Measurements from ENCODE around the gene DPM2. TPM values are rescaled to one million over a fixed set of nuclear protein-coding genes. Genes with fewer than 3 reads are reported as not detected.
A peak's percentile ranks its signal among the peaks of the same experiment; 100 is the strongest.

Gene DPM2
- total and polyA plus RNA-seq, 12 donors: 7.2 to 31.1 (median 12.7) TPM

GRCh38 chr9:127890053-127890452 is 47.6 kb downstream of the DPM2 start:
- no peak for TF ChIP-seq CTCF (IDR thresholded peaks at IDR 0.05)
- DNase-seq (no peak), ATAC-seq (no peak)
- WGBS, 2 donors: 96 to 98% methylated on average over 3 of the region's 3 CpGs
- Histone ChIP-seq H3K4me1 (peaks cover 0 to 16% (median 7%) of the 10 kb centered on the region in 9 donors), H3K4me3 (no peak overlapping the region), H3K36me3 (peaks cover 7 to 97% (median 57%) of the 10 kb centered on the region in 9 donors), H3K27me3 (no peaks in the 10 kb centered on the region), H3K27ac (no peak overlapping the region), H3K9me3 (peaks cover 0 to 19% (median 7%) of the 10 kb centered on the region in 11 donors)
- intact Hi-C loops (cut with DNase I): no loop called here

GRCh38 chr9:127887792-127888191 is 49.9 kb downstream of the DPM2 start:
- peaks cover 0 to 4% (median 2%) of the 10 kb centered on the region in 11 donors for H3K9me3 ChIP-seq
- H3K27ac ChIP-seq: no peak overlapping the region
- intact Hi-C loops (cut with DNase I): no loop called here
- ATAC-seq (no peak), DNase-seq (no peak)
- TF ChIP-seq CTCF (IDR thresholded peaks at IDR 0.05): peak in 1 of 9 donors; percentile 10
- H3K27me3 ChIP-seq: no peaks in the 10 kb centered on the region
- WGBS, 2 donors: 88 to 93% methylated on average over 2 of the region's 2 CpGs
- peaks cover 0 to 34% (median 22%) of the 10 kb centered on the region in 9 donors for H3K4me1 ChIP-seq
- H3K36me3 ChIP-seq: peaks cover 0 to 86% (median 35%) of the 10 kb centered on the region in 9 donors
- no peak overlapping the region for H3K4me3 ChIP-seq

- 96 to 98% methylated on average over 18 of the region's 18 CpGs for whole genome bisulfite sequencing, 2 donors
- ATAC-seq (no peak), DNase-seq (no peak)
- TF ChIP-seq CTCF (IDR thresholded peaks at IDR 0.05): no peak
- peaks cover 0 to 42% (median 26%) of the 10 kb centered on the region in 9 donors for H3K4me1 ChIP-seq
- no peaks in the 10 kb centered on the region for H3K27me3 ChIP-seq
- no peak overlapping the region for H3K4me3 ChIP-seq
- H3K27ac ChIP-seq: no peak overlapping the region
- intact Hi-C loops (cut with DNase I): no loop called here
- no peaks in the 10 kb centered on the region for H3K9me3 ChIP-seq
- H3K36me3 ChIP-seq: peaks cover 0 to 76% (median 25%) of the 10 kb centered on the region in 9 donors
Measured at GRCh38 chr9:127886401-127886972, 51.2 kb downstream of the DPM2 start.

GRCh38 chr9:127885508-127886281 is 52.0 kb downstream of the DPM2 start:
- DNase-seq: no peak
- peaks cover 0 to 68% (median 25%) of the 10 kb centered on the region in 9 donors for H3K36me3 ChIP-seq
- intact Hi-C loops (cut with DNase I): no loop called here
- peaks cover 0 to 42% (median 26%) of the 10 kb centered on the region in 9 donors for H3K4me1 ChIP-seq
- 80 to 81% methylated on average over 13 of the region's 13 CpGs for WGBS, 2 donors
- no peaks in the 10 kb centered on the region for H3K9me3 ChIP-seq
- no peak overlapping the region for H3K4me3 ChIP-seq
- ATAC-seq: no peak
- H3K27ac ChIP-seq: peak overlapping the region in 8 of 10 donors; percentile 1 to 60 (median 48)
- TF ChIP-seq CTCF (IDR thresholded peaks at IDR 0.05): no peak
- H3K27me3 ChIP-seq: no peaks in the 10 kb centered on the region

Other genes with a start within 250 kb of the DPM2 start
- gene CFAP157, start 230.9 kb downstream of the DPM2 start, total RNA-seq: under 1 TPM in 2 of 10 donors, not detected in 8; 0.10 to 0.13 TPM
- under 1 TPM; 0.15 to 0.19 TPM for gene CFAP157, start 230.9 kb downstream of the DPM2 start, polyA plus RNA-seq
- gene PTRH1, start 222.2 kb downstream of the DPM2 start, total RNA-seq: 10 to 100 TPM in 8 of 10 donors, 1 to 10 TPM in 2; 8.1 to 14.1 (median 11.5) TPM
- gene PTRH1, start 222.2 kb downstream of the DPM2 start, polyA plus RNA-seq: 10 to 100 TPM; 10.8 to 47.0 TPM
- gene TTC16, start 221.8 kb downstream of the DPM2 start, total RNA-seq: under 1 TPM in 9 of 10 donors, not detected in 1; 0.04 to 0.61 (median 0.32) TPM
- 1 to 10 TPM in 1 of 2 donors, under 1 TPM in 1; 0.04 to 1.4 TPM for gene TTC16, start 221.8 kb downstream of the DPM2 start, polyA plus RNA-seq
- 1 to 10 TPM; 1.5 to 6.3 (median 2.2) TPM for gene TOR2A, start 202.6 kb downstream of the DPM2 start, total RNA-seq
- gene TOR2A, start 202.6 kb downstream of the DPM2 start, polyA plus RNA-seq: 1 to 10 TPM; 6.9 to 7.6 TPM
- 10 to 100 TPM; 10.9 to 26.0 (median 17.7) TPM for gene SH2D3C, start 159.2 kb downstream of the DPM2 start, total RNA-seq
- gene SH2D3C, start 159.2 kb downstream of the DPM2 start, polyA plus RNA-seq: 10 to 100 TPM; 30.1 to 36.7 TPM
- 10 to 100 TPM; 30.9 to 59.0 (median 44.1) TPM for gene CDK9, start 151.8 kb downstream of the DPM2 start, total RNA-seq
- gene CDK9, start 151.8 kb downstream of the DPM2 start, polyA plus RNA-seq: 10 to 100 TPM; 32.5 to 47.7 TPM
- 10 to 100 TPM; 40.2 to 58.5 (median 46.5) TPM for gene FPGS, start 135.0 kb downstream of the DPM2 start, total RNA-seq
- 10 to 100 TPM; 40.7 to 45.5 TPM for gene FPGS, start 135.0 kb downstream of the DPM2 start, polyA plus RNA-seq
- 100 to 1,000 TPM in 8 of 10 donors, 10 to 100 TPM in 2; 76.8 to 263 (median 137) TPM for gene ENG, start 83.2 kb downstream of the DPM2 start, total RNA-seq
- gene ENG, start 83.2 kb downstream of the DPM2 start, polyA plus RNA-seq: 100 to 1,000 TPM; 199 to 310 TPM
- 100 to 1,000 TPM; 553 to 918 (median 731) TPM for gene AK1, start 60.2 kb downstream of the DPM2 start, total RNA-seq
- 1,000 to 10,000 TPM in 1 of 2 donors, 100 to 1,000 TPM in 1; 500 to 1,050 TPM for gene AK1, start 60.2 kb downstream of the DPM2 start, polyA plus RNA-seq
- gene ST6GALNAC6, start 38.3 kb downstream of the DPM2 start, total RNA-seq: 10 to 100 TPM; 32.8 to 52.0 (median 44.7) TPM
- 10 to 100 TPM; 33.0 to 40.5 TPM for gene ST6GALNAC6, start 38.3 kb downstream of the DPM2 start, polyA plus RNA-seq
- gene ST6GALNAC4, start 20.8 kb downstream of the DPM2 start, total RNA-seq: 10 to 100 TPM; 23.2 to 52.9 (median 33.9) TPM
- gene ST6GALNAC4, start 20.8 kb downstream of the DPM2 start, polyA plus RNA-seq: 10 to 100 TPM; 10.8 to 48.6 TPM
- under 1 TPM in 7 of 10 donors, not detected in 3; 0.25 to 0.59 (median 0.47) TPM for gene PIP5KL1, start 7.1 kb downstream of the DPM2 start, total RNA-seq
- under 1 TPM in 1 of 2 donors, not detected in 1; 0.28 TPM for gene PIP5KL1, start 7.1 kb downstream of the DPM2 start, polyA plus RNA-seq
- gene EEIG1, start 43.1 kb upstream of the DPM2 start, total RNA-seq: 10 to 100 TPM; 11.1 to 33.5 (median 25.1) TPM
- gene EEIG1, start 43.1 kb upstream of the DPM2 start, polyA plus RNA-seq: 10 to 100 TPM in 1 of 2 donors, 1 to 10 TPM in 1; 6.7 to 13.0 TPM
- 1 to 10 TPM; 3.2 to 7.0 (median 5.5) TPM for gene NAIF1, start 129.5 kb upstream of the DPM2 start, total RNA-seq
- 1 to 10 TPM; 4.4 to 7.2 TPM for gene NAIF1, start 129.5 kb upstream of the DPM2 start, polyA plus RNA-seq
- 10 to 100 TPM in 3 of 10 donors, 1 to 10 TPM in 7; 3.6 to 20.7 (median 7.5) TPM for gene SLC25A25, start 130.4 kb upstream of the DPM2 start, total RNA-seq
- gene SLC25A25, start 130.4 kb upstream of the DPM2 start, polyA plus RNA-seq: 1 to 10 TPM; 2.3 to 4.8 TPM
- 100 to 1,000 TPM; 117 to 166 (median 148) TPM for gene PTGES2, start 189.9 kb upstream of the DPM2 start, total RNA-seq
- gene PTGES2, start 189.9 kb upstream of the DPM2 start, polyA plus RNA-seq: 100 to 1,000 TPM; 132 to 147 TPM
- 1 to 10 TPM in 1 of 10 donors, under 1 TPM in 4, not detected in 5; 0.34 to 2.7 (median 0.45) TPM for gene LCN2, start 211.6 kb upstream of the DPM2 start, total RNA-seq
- 1 to 10 TPM in 1 of 2 donors, under 1 TPM in 1; 0.62 to 1.5 TPM for gene LCN2, start 211.6 kb upstream of the DPM2 start, polyA plus RNA-seq
- gene BBLN, start 222.4 kb upstream of the DPM2 start, total RNA-seq: 10 to 100 TPM; 29.5 to 58.2 (median 36.1) TPM
- gene BBLN, start 222.4 kb upstream of the DPM2 start, polyA plus RNA-seq: 100 to 1,000 TPM in 1 of 2 donors, 10 to 100 TPM in 1; 70.2 to 159 TPM

Data from heart right ventricle (tissue), 16 donors.